Measurements from ENCODE around the gene DYTN. TPM values are rescaled to one million over a fixed set of nuclear protein-coding genes. Genes with fewer than 3 reads are reported as not detected.

Gene DYTN
- total RNA-seq, 2 donors from 2014 or later, result not detected

DNA sequence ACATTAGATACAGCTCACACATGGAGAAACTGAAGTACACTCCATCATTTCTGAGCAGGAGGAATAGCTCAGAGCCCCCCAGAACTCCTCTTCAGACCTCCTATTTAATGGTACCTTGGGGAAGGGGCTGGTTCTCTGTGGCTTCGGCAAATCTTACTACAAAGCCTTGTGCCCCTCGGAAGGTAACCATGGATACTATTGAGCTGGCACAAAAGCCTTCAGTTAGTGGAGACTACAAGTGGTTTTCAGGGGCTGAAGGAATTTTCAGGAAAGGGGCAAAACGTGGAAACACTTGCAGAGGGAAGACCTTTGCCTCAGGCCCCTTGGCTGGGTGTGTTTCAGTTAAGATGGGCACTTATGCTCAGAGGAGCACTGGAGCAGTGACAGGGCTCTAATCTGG is 77.0 kb downstream of the DYTN start:
- H3K4me3 ChIP-seq, result no peak overlapping the region
- H3K4me1 ChIP-seq, result peaks cover 0 to 6% of the 10 kb centered on the region in 2 donors
- no peaks in the 10 kb centered on the region for H3K9me3 ChIP-seq
- TF ChIP-seq, protein P1, sequence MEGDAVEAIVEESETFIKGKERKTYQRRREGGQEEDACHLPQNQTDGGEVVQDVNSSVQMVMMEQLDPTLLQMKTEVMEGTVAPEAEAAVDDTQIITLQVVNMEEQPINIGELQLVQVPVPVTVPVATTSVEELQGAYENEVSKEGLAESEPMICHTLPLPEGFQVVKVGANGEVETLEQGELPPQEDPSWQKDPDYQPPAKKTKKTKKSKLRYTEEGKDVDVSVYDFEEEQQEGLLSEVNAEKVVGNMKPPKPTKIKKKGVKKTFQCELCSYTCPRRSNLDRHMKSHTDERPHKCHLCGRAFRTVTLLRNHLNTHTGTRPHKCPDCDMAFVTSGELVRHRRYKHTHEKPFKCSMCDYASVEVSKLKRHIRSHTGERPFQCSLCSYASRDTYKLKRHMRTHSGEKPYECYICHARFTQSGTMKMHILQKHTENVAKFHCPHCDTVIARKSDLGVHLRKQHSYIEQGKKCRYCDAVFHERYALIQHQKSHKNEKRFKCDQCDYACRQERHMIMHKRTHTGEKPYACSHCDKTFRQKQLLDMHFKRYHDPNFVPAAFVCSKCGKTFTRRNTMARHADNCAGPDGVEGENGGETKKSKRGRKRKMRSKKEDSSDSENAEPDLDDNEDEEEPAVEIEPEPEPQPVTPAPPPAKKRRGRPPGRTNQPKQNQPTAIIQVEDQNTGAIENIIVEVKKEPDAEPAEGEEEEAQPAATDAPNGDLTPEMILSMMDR (IDR thresholded peaks at IDR 0.05), result no peak
- no peak overlapping the region for H3K27ac ChIP-seq
- H3K36me3 ChIP-seq, result no peaks in the 10 kb centered on the region
- peaks cover 0 to 7% of the 10 kb centered on the region in 2 donors for H3K27me3 ChIP-seq
- DNase-seq (ENCODE audit: low spot score), result no peak

DNA sequence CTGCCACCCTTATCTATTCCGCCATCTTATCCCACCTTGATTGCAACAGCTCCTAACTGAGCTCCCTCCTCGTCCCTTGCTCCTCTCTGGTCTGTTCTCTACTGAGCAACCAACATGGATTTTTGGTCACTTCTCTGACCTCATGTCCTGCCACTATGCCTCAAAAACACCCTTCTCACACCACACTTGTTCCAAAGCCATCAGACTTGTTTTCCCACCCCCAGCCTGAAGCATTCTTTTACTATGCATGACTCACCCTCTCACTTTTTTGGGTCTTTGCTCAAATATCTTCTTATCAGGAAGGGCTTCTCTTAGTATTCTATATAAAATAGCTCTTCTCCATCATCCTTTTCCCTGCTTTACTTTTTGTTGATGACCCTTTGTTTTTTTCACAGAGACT is 78.6 kb downstream of the DYTN start:
- Histone ChIP-seq H3K4me1 (peaks cover 0 to 6% of the 10 kb centered on the region in 2 donors), H3K27ac (no peak overlapping the region), H3K4me3 (no peak overlapping the region), H3K36me3 (no peaks in the 10 kb centered on the region), H3K9me3 (no peaks in the 10 kb centered on the region), H3K27me3 (peaks cover 0 to 7% of the 10 kb centered on the region in 2 donors)
- TF ChIP-seq, protein P1 (IDR thresholded peaks at IDR 0.05), result no peak
- no peak for DNase-seq (ENCODE audit: low spot score)

DNA sequence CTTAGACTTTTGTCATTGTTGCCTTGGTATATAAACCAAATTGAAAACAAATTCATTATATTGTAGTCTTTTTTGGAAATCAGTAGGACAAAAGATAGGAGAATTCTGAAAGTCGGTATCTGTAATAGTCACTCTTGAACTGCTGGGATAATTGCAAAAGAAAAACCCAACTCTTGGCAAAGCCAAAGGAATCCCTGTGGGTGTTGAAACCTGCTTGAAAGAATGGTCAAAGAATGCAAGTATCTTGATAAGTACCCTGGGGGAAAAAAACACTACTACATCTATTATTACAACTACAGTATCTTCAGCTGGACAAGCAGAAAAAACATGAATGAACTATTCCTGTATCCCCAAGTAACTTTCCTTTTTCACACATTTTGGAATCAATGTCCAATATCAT is 83.2 kb downstream of the DYTN start:
- H3K36me3 ChIP-seq, result no peaks in the 10 kb centered on the region
- H3K4me1 ChIP-seq, result no peaks in the 10 kb centered on the region
- TF ChIP-seq, protein P1 (IDR thresholded peaks at IDR 0.05), result no peak
- no peaks in the 10 kb centered on the region for H3K27me3 ChIP-seq
- no peak for DNase-seq (ENCODE audit: low spot score)
- no peaks in the 10 kb centered on the region for H3K9me3 ChIP-seq
- no peak overlapping the region for H3K4me3 ChIP-seq
- H3K27ac ChIP-seq, result no peak overlapping the region

DNA sequence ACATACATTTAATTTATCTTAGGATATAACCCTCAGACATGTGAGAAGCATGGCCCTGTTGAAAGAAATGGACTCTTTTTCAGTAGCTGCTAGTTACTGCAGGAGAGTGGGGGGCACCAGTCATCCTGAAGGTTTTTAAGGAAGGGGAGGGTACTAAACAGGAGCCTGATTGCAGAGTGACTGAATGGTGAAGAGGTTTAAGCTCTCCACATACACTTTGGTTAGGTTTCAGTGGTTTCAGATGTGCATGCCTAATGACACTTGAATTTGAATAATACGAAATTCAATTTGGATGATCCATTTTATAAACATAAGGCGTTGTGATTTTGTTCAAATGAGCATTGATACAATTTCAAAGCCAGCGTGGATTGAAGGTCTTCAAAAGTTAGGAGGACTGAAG is 86.9 kb downstream of the DYTN start:
- H3K36me3 ChIP-seq, result no peaks in the 10 kb centered on the region
- H3K4me3 ChIP-seq, result no peak overlapping the region
- no peak for DNase-seq (ENCODE audit: low spot score)
- no peak overlapping the region for H3K27ac ChIP-seq
- H3K9me3 ChIP-seq, result no peaks in the 10 kb centered on the region
- TF ChIP-seq, protein P1 (IDR thresholded peaks at IDR 0.05), result no peak
- H3K4me1 ChIP-seq, result no peaks in the 10 kb centered on the region
- no peaks in the 10 kb centered on the region for H3K27me3 ChIP-seq

DNA sequence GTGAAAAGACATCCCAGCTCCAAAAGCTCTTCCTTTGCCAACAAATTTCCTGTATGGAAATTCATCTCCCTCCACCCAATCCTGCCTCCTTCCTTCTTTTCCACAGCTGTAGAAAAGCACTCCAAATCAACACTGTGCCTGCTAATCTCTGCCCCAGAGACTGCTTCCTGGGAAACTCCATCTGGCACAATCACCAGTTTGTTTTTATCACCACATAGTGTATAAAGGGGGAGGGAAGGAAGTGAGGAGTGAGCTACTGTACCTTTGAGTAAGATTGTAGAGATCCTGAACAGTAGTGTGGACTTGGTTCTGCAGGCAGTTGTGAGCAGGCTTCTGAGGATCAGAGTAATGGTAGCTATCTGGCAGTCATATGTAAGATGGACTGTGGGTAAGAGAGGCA is 90.6 kb downstream of the DYTN start:
- no peaks in the 10 kb centered on the region for H3K36me3 ChIP-seq
- H3K27ac ChIP-seq, result no peak overlapping the region
- no peaks in the 10 kb centered on the region for H3K9me3 ChIP-seq
- H3K4me1 ChIP-seq, result no peaks in the 10 kb centered on the region
- TF ChIP-seq, protein P1 (IDR thresholded peaks at IDR 0.05), result no peak
- no peaks in the 10 kb centered on the region for H3K27me3 ChIP-seq
- no peak overlapping the region for H3K4me3 ChIP-seq
- no peak for DNase-seq (ENCODE audit: low spot score)

DNA sequence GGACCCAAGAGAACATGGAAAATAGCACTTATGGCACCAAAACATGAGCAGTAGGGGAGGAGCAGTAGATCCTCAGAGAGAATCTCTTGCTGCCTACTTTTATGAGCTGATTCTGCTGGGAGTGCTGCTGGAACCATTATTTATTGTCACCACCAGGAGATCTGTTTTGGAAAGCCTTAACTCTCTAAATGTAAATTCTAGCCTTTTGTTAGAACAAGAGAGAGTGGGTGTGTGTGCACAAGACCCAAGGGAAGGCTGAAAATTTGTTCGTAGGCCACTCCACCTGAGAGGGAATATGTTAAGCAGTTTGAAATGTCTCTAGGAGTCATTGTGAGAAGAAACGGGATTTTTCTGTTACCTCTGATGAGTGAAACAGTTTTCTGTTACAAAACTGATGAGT is 92.1 kb downstream of the DYTN start:
- H3K9me3 ChIP-seq, result no peaks in the 10 kb centered on the region
- DNase-seq (ENCODE audit: low spot score), result no peak
- TF ChIP-seq, protein P1 (IDR thresholded peaks at IDR 0.05), result no peak
- no peak overlapping the region for H3K27ac ChIP-seq
- H3K4me3 ChIP-seq, result no peak overlapping the region
- H3K27me3 ChIP-seq, result no peaks in the 10 kb centered on the region
- H3K36me3 ChIP-seq, result no peaks in the 10 kb centered on the region
- no peaks in the 10 kb centered on the region for H3K4me1 ChIP-seq

Data from right atrium auricular region (tissue), 2 donors.